ENCODE measurements around the gene TRAPPC2L.

The TRAPPC2L gene

DNA sequence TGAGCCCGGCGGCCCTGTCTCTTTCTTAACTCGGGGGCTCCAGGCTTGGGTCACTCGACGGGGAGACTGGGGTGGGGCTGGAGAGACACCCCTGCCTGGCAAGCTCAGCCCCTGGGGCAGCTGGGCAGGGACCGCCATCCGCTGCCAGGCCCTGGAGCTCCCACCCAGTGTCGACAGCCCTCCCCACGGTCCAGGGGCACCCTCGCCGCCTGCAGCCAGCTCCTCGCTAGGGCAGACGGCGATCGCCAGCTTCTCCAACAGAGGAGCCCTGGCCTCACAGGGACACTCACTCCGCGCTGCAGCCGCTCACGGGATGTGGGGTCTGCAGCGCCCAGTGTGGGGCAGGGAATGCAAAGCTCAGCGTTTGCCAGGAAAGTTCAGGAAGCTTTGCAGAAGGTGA, 29.2 kb upstream of the TRAPPC2L start:
- Histone ChIP-seq H3K9ac (ENCODE audit: low read length) (no peak overlapping the region), H3K4me2 (ENCODE audit: low read depth, low read length) (no peak overlapping the region), H3K4me1 (ENCODE audit: low read length) (no peaks in the 10 kb centered on the region), H3K9me2 (replicated peaks; ENCODE audit: insufficient read depth, low read length) (no peaks in the 10 kb centered on the region), H4K20me1 (ENCODE audit: insufficient read depth, low read length) (no peaks in the 10 kb centered on the region), H3K36me3 (replicated peaks; ENCODE audit: insufficient read depth, low read length) (no peaks in the 10 kb centered on the region), H3K79me2 (ENCODE audit: low read length) (no peaks in the 10 kb centered on the region), H3K4me3 (ENCODE audit: low read length) (no peak overlapping the region), H3K27me3 (replicated peaks; ENCODE audit: insufficient read depth, low read length) (0 out of 2 replicates have a peak, but pooled peaks cover 4% of the 10 kb centered on the region), H3K27ac (ENCODE audit: low read length) (no peak overlapping the region), H2AFZ (ENCODE audit: low read length) (no peak overlapping the region), H3K9me3 (replicated peaks; ENCODE audit: insufficient read depth, low read length) (no peaks in the 10 kb centered on the region), H3F3A (ENCODE audit: insufficient read depth, low read length) (no peaks in the 10 kb centered on the region)
- DNase-seq = no peak
- no peak for TF ChIP-seq EZH2phosphoT487 (IDR thresholded peaks at IDR 0.05; ENCODE audit: low read length)

DNA sequence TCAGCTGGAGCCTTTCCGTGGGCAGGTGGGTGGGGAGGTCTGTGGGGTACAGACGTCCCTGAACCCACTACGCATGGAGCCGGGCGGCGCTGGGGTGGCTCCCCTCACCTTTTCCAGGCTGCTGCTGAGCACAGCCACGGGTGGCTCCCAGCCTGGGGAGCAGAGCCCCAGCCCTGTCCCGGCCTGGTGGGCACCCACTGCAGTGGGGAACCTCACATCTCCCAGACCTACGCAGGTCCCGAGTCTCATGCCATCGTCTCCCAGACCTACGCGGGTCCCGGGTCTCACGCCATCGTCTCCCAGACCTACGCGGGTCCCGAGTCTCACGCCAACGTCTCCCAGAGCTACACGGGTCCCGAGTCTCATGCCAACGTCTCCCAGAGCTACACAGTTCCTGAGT, 28.2 kb upstream of the TRAPPC2L start:
- no peak overlapping the region for H3K4me3 ChIP-seq (ENCODE audit: low read length)
- H3K4me2 ChIP-seq (ENCODE audit: low read depth, low read length) = no peak overlapping the region
- H4K20me1 ChIP-seq (ENCODE audit: insufficient read depth, low read length) = no peaks in the 10 kb centered on the region
- H3K36me3 ChIP-seq (replicated peaks; ENCODE audit: insufficient read depth, low read length) = no peaks in the 10 kb centered on the region
- no peaks in the 10 kb centered on the region for H3K4me1 ChIP-seq (ENCODE audit: low read length)
- no peak overlapping the region for H2AFZ ChIP-seq (ENCODE audit: low read length)
- H3K9me3 ChIP-seq (replicated peaks; ENCODE audit: insufficient read depth, low read length) = no peaks in the 10 kb centered on the region
- no peak for DNase-seq
- no peak for TF ChIP-seq CTCF (IDR thresholded peaks at IDR 0.05; ENCODE audit: low read length)
- TF ChIP-seq EZH2phosphoT487 (IDR thresholded peaks at IDR 0.05; ENCODE audit: low read length) = no peak
- no peak for TF ChIP-seq EZH2 (optimal IDR thresholded peaks at IDR 0.05; ENCODE audit: low read depth, low read length)
- H3K9ac ChIP-seq (ENCODE audit: low read length) = no peak overlapping the region
- H3K27me3 ChIP-seq (replicated peaks; ENCODE audit: insufficient read depth, low read length) = peaks cover 4% of the 10 kb centered on the region; the same call in 1 of the 2 replicates
- H3K27ac ChIP-seq (ENCODE audit: low read length) = no peak overlapping the region
- H3F3A ChIP-seq (ENCODE audit: insufficient read depth, low read length) = no peaks in the 10 kb centered on the region
- H3K9me2 ChIP-seq (replicated peaks; ENCODE audit: insufficient read depth, low read length) = no peaks in the 10 kb centered on the region
- H3K79me2 ChIP-seq (ENCODE audit: low read length) = no peaks in the 10 kb centered on the region

- Histone ChIP-seq H3K9me2 (replicated peaks; ENCODE audit: insufficient read depth, low read length) (no peaks in the 10 kb centered on the region), H3F3A (ENCODE audit: insufficient read depth, low read length) (no peaks in the 10 kb centered on the region), H3K27ac (ENCODE audit: low read length) (no peak overlapping the region), H3K4me3 (ENCODE audit: low read length) (no peak overlapping the region), H3K79me2 (ENCODE audit: low read length) (no peaks in the 10 kb centered on the region), H3K9me3 (replicated peaks; ENCODE audit: insufficient read depth, low read length) (no peaks in the 10 kb centered on the region), H3K27me3 (replicated peaks; ENCODE audit: insufficient read depth, low read length) (peaks cover 4% of the 10 kb centered on the region; the same call in 1 of the 2 replicates), H4K20me1 (ENCODE audit: insufficient read depth, low read length) (no peaks in the 10 kb centered on the region), H3K36me3 (replicated peaks; ENCODE audit: insufficient read depth, low read length) (no peaks in the 10 kb centered on the region), H3K9ac (ENCODE audit: low read length) (no peak overlapping the region), H3K4me1 (ENCODE audit: low read length) (no peaks in the 10 kb centered on the region), H2AFZ (ENCODE audit: low read length) (no peak overlapping the region), H3K4me2 (ENCODE audit: low read depth, low read length) (no peak overlapping the region)
- no peak for DNase-seq
- TF ChIP-seq EZH2 (optimal IDR thresholded peaks at IDR 0.05; ENCODE audit: low read depth, low read length) (no peak), EZH2phosphoT487 (IDR thresholded peaks at IDR 0.05; ENCODE audit: low read length) (no peak), CTCF (IDR thresholded peaks at IDR 0.05; ENCODE audit: low read length) (no peak)
Observed at GRCh38 chr16:88830258-88830657, 26.7 kb upstream of the TRAPPC2L start.

DNA sequence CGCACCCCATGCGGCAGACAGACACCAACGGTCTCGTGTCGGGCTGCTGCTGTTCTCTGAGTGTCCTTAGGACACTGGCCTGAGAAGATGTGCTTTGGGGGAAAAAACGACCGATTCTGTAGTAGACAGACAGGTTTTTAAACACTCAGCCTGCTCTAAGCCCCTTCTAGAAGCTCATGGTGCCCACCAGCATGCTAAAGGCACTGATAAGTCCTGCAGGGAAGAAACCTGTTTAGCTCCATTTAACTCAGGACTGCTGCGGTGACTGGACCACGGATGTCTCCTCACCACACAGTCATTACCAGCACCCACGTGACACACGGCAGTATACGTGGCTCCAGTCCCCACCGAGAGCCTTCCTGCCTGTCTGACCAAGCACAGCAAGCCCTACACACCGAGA, 26.1 kb upstream of the TRAPPC2L start:
- TF ChIP-seq EZH2phosphoT487 (IDR thresholded peaks at IDR 0.05; ENCODE audit: low read length) (no peak), CTCF (IDR thresholded peaks at IDR 0.05; ENCODE audit: low read length) (no peak), EZH2 (optimal IDR thresholded peaks at IDR 0.05; ENCODE audit: low read depth, low read length) (no peak)
- no peaks in the 10 kb centered on the region for H3K9me3 ChIP-seq (replicated peaks; ENCODE audit: insufficient read depth, low read length)
- H4K20me1 ChIP-seq (ENCODE audit: insufficient read depth, low read length) = no peaks in the 10 kb centered on the region
- H3K79me2 ChIP-seq (ENCODE audit: low read length) = no peaks in the 10 kb centered on the region
- no peaks in the 10 kb centered on the region for H3F3A ChIP-seq (ENCODE audit: insufficient read depth, low read length)
- peaks cover 4% of the 10 kb centered on the region; the same call in 1 of the 2 replicates for H3K27me3 ChIP-seq (replicated peaks; ENCODE audit: insufficient read depth, low read length)
- no peak overlapping the region for H3K27ac ChIP-seq (ENCODE audit: low read length)
- H3K9ac ChIP-seq (ENCODE audit: low read length) = no peak overlapping the region
- no peaks in the 10 kb centered on the region for H3K36me3 ChIP-seq (replicated peaks; ENCODE audit: insufficient read depth, low read length)
- H3K4me2 ChIP-seq (ENCODE audit: low read depth, low read length) = no peak overlapping the region
- H3K9me2 ChIP-seq (replicated peaks; ENCODE audit: insufficient read depth, low read length) = no peaks in the 10 kb centered on the region
- DNase-seq = no peak
- H3K4me1 ChIP-seq (ENCODE audit: low read length) = no peaks in the 10 kb centered on the region
- H2AFZ ChIP-seq (ENCODE audit: low read length) = no peak overlapping the region
- H3K4me3 ChIP-seq (ENCODE audit: low read length) = no peak overlapping the region
